Measurements from ENCODE around the gene ASTN2.

The ASTN2 gene

DNA sequence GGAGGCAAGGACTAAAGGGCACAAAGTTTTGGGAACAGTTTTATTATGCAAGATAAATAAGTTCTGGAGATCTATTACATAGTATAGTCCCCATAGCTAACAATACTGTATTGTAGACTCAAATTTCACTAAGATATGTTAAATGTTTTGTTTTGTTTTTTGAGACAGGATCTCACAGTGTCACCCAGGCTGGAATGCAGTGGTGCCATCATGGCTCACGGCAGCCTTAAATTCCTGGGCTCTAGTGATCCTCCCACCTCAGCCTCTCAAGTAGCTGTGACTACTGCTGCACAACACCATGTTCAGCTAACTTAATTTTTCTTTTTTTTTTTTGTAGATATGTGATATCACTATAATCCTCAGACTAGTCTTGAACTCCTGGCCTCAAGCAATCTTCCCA, 618.2 kb downstream of the ASTN2 start:
- no peaks in the 10 kb centered on the region for H3K36me3 Mint-ChIP-seq
- no peak overlapping the region for H3K4me3 Mint-ChIP-seq
- H3K27ac Mint-ChIP-seq: no peak overlapping the region
- H3K27me3 Mint-ChIP-seq: peaks cover 7% of the 10 kb centered on the region
- no peaks in the 10 kb centered on the region for H3K9me3 Mint-ChIP-seq
- H3K4me1 Mint-ChIP-seq: no peaks in the 10 kb centered on the region

GRCh38 chr9:116795821-116796220, 619.0 kb downstream of the ASTN2 start:
- H3K27ac Mint-ChIP-seq: no peak overlapping the region
- no peaks in the 10 kb centered on the region for H3K9me3 Mint-ChIP-seq
- H3K36me3 Mint-ChIP-seq: no peaks in the 10 kb centered on the region
- peaks cover 5% of the 10 kb centered on the region for H3K27me3 Mint-ChIP-seq
- no peak overlapping the region for H3K4me3 Mint-ChIP-seq
- no peaks in the 10 kb centered on the region for H3K4me1 Mint-ChIP-seq

- Mint-ChIP-seq H3K4me3 (no peak overlapping the region), H3K27me3 (peaks cover 4% of the 10 kb centered on the region), H3K9me3 (no peaks in the 10 kb centered on the region), H3K4me1 (no peaks in the 10 kb centered on the region), H3K27ac (no peak overlapping the region), H3K36me3 (no peaks in the 10 kb centered on the region)
Measured at GRCh38 chr9:116792271-116792670, 622.6 kb downstream of the ASTN2 start.

- Mint-ChIP-seq H3K9me3 (no peaks in the 10 kb centered on the region), H3K4me3 (no peak overlapping the region), H3K27ac (no peak overlapping the region), H3K4me1 (no peaks in the 10 kb centered on the region), H3K36me3 (no peaks in the 10 kb centered on the region), H3K27me3 (peaks cover 5% of the 10 kb centered on the region)
Measured at GRCh38 chr9:116791326-116791725, 623.5 kb downstream of the ASTN2 start.

- Mint-ChIP-seq H3K9me3 (no peaks in the 10 kb centered on the region), H3K4me3 (no peak overlapping the region), H3K27ac (no peak overlapping the region), H3K36me3 (no peaks in the 10 kb centered on the region), H3K4me1 (no peaks in the 10 kb centered on the region), H3K27me3 (peaks cover 8% of the 10 kb centered on the region)
Measured at GRCh38 chr9:116789081-116789480, 625.8 kb downstream of the ASTN2 start.

DNA sequence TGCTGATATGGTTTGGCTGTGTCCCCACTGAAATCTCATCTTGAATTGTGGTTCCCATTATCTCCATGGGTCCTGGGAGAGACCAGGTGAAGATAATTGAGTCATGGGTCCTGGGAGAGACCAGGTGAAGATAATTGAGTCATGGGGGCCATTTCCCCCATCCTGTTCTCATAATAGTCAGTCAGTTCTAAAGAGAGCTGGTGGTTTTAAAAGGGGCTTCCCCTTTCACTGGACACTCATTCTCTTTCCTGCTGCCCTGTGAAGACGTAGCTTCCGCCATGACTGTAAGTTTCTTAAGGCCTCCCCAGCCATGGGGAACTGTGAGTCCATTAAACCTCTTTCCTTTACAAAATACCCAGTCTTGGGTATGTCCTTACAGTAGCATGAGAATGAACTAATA, 628.1 kb downstream of the ASTN2 start:
- Mint-ChIP-seq H3K9me3 (no peaks in the 10 kb centered on the region), H3K36me3 (no peaks in the 10 kb centered on the region), H3K27me3 (peaks cover 11% of the 10 kb centered on the region), H3K4me3 (no peak overlapping the region), H3K27ac (no peak overlapping the region), H3K4me1 (no peaks in the 10 kb centered on the region)

DNA sequence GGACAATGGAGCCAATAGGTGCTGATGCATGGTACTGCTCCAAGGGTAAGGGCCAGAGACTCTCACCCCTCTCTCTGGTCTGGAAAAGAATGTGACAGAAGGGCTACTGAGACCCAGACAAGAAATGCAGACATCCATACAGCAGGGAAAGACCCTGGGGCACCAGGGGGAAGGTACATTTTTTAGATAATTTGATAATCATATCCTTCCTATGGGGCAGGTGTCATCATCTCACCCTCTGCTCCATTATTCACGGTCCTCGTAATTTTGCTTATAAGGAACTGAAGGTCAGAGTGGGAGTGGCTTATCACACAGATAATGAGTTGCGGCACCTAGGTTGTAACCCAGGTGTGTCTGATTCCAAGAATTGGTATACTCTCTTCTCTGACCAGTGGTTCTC, 637.7 kb downstream of the ASTN2 start:
- H3K27ac Mint-ChIP-seq: no peak overlapping the region
- peaks cover 7% of the 10 kb centered on the region for H3K9me3 Mint-ChIP-seq
- peaks cover 1% of the 10 kb centered on the region for H3K27me3 Mint-ChIP-seq
- H3K4me3 Mint-ChIP-seq: no peak overlapping the region
- no peaks in the 10 kb centered on the region for H3K4me1 Mint-ChIP-seq
- no peaks in the 10 kb centered on the region for H3K36me3 Mint-ChIP-seq

DNA sequence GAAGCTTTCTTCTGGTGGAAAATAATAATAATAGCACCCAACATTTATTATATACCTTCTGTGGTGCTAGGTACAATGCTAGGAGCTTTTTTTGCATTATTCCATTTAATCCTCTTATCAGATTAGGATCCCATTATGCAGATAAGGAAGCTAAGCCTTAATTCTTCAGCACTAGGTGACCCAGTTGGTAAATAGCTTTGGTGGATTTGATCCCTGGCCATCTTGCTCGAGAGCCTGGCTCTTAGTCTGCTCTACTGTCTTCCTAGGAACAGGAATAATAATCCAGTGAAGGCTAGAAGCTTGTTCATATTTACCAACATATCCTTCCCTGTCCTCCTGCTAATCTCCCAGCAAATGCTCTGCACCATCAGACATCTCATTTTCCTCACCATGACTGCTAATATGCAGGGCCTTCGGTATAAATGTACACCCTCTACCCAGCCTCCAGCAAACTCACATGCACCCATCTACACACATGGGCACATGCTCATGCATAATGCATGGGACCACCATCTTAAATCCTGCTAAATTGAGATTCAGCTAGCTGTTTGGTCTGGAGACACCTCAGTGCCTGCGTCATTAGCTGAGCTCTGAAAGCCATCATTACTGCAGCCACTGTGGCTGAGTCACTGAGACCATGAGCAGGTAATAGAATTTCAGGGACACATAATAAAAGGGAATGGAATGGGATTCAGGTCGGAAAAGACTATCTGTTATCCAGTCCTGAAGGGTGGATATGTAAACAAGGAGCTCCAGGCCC, 640.3 kb downstream of the ASTN2 start:
- no peaks in the 10 kb centered on the region for H3K4me1 Mint-ChIP-seq
- no peaks in the 10 kb centered on the region for H3K36me3 Mint-ChIP-seq
- H3K9me3 Mint-ChIP-seq: peaks cover 3% of the 10 kb centered on the region
- no peak overlapping the region for H3K4me3 Mint-ChIP-seq
- H3K27ac Mint-ChIP-seq: no peak overlapping the region
- peaks cover 1% of the 10 kb centered on the region for H3K27me3 Mint-ChIP-seq

DNA sequence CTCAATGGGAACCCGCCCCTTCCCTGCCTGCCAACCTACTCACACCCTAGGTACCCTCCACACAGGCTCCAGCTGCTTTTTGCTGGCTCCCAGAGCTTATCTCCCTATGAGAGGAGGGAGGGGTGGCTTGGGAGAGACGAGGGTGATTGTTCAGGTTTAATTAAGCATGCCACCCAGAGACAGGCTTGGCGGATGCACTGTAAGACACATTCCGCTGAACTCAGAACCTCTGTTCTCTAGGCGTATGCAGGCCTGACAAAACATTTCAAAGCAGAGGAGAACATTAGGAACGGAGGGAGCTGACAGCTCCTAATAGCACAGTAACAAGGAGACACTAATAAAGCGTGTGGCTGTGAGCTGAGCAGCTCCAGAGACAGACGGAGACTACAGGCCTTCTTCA, 647.6 kb downstream of the ASTN2 start:
- H3K27ac Mint-ChIP-seq: no peak overlapping the region

DNA sequence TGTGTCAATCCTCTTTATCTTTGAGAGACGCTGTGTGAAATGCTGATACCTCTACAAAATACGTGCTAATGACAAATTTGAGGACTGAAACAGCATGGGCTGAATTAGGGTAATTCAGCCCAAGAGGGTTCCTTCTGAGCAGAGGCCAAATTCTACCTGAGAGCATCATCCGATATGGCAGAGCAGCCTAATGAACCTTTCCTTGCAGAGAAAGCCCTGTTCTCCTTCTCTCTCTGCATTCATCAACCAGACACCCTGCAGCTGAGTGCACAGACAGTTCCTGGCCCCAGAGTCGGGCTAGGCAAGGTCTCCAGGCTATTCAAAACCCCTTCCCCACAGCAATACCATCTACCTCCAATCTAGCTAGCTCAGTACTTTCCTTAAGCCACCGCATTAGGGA, 649.8 kb downstream of the ASTN2 start:
- Mint-ChIP-seq H3K36me3 (no peaks in the 10 kb centered on the region), H3K9me3 (no peaks in the 10 kb centered on the region), H3K4me3 (no peak overlapping the region), H3K4me1 (no peaks in the 10 kb centered on the region), H3K27me3 (no peaks in the 10 kb centered on the region), H3K27ac (no peak overlapping the region)

More for the DNA sequence above, 647.6 kb downstream of the ASTN2 start:
- Mint-ChIP-seq H3K27me3 (no peaks in the 10 kb centered on the region), H3K4me1 (no peaks in the 10 kb centered on the region), H3K36me3 (no peaks in the 10 kb centered on the region), H3K4me3 (no peak overlapping the region), H3K9me3 (no peaks in the 10 kb centered on the region)

GRCh38 chr9:116763770-116764169, 651.1 kb downstream of the ASTN2 start:
- Mint-ChIP-seq H3K4me1 (no peaks in the 10 kb centered on the region), H3K9me3 (no peaks in the 10 kb centered on the region), H3K36me3 (no peaks in the 10 kb centered on the region), H3K4me3 (no peak overlapping the region), H3K27ac (no peak overlapping the region), H3K27me3 (no peaks in the 10 kb centered on the region)

DNA sequence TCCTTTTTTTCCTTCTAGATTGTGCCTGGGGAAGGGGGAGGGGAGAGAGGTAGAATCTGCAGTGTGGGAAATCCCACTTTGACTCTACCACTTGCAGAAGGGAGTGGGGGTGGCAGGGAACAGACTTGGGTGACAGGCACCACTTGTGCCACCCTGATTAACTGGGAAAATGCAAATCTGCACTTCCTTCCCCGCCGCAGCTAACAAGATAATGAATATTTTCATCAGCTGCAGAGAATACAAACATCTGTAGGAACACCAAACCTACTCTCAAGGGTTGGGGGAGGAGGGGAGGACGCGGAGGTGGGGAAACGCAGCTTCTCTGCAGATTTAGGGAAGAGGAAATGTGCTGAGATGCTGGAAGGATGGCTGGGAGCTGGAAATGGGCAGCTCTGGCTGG, 654.2 kb downstream of the ASTN2 start:
- Mint-ChIP-seq H3K36me3 (no peaks in the 10 kb centered on the region), H3K27me3 (peaks cover under 1% of the 10 kb centered on the region), H3K27ac (no peak overlapping the region), H3K9me3 (peaks cover 1% of the 10 kb centered on the region), H3K4me1 (no peaks in the 10 kb centered on the region), H3K4me3 (no peak overlapping the region)

DNA sequence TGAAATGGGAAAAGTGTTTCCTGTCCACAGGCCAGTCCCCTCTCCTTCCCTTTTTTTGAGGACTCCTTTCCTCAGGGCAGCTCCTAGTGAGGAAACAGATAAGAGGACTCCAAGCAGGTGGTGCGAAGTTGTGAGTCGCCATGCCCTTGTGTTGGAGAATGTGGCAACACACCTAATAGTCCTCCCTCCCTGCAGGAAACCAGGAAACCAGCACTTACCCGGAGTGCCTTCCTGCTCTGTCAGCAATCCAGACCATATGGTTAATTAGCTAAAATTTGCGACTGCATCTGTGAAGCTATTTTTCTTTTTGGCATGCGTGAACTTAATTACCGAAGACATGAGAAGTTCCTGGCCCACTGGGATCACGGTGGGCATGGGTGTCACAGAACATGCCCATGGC, 657.8 kb downstream of the ASTN2 start:
- no peak overlapping the region for H3K4me3 Mint-ChIP-seq
- no peaks in the 10 kb centered on the region for H3K4me1 Mint-ChIP-seq
- H3K27ac Mint-ChIP-seq: no peak overlapping the region
- peaks cover 1% of the 10 kb centered on the region for H3K27me3 Mint-ChIP-seq
- peaks cover 5% of the 10 kb centered on the region for H3K9me3 Mint-ChIP-seq
- H3K36me3 Mint-ChIP-seq: no peaks in the 10 kb centered on the region

GRCh38 chr9:116753389-116753788, 661.5 kb downstream of the ASTN2 start:
- Mint-ChIP-seq H3K27ac (no peak overlapping the region), H3K36me3 (no peaks in the 10 kb centered on the region), H3K4me3 (no peak overlapping the region), H3K9me3 (peaks cover 5% of the 10 kb centered on the region), H3K4me1 (no peaks in the 10 kb centered on the region), H3K27me3 (peaks cover 7% of the 10 kb centered on the region)

- no peaks in the 10 kb centered on the region for H3K36me3 Mint-ChIP-seq
- H3K27ac Mint-ChIP-seq: no peak overlapping the region
- peaks cover 2% of the 10 kb centered on the region for H3K9me3 Mint-ChIP-seq
- H3K27me3 Mint-ChIP-seq: peaks cover 7% of the 10 kb centered on the region
- no peaks in the 10 kb centered on the region for H3K4me1 Mint-ChIP-seq
- H3K4me3 Mint-ChIP-seq: no peak overlapping the region
Measured at GRCh38 chr9:116750510-116750909, 664.3 kb downstream of the ASTN2 start.

GRCh38 chr9:116749772-116750171, 665.1 kb downstream of the ASTN2 start:
- Mint-ChIP-seq H3K27me3 (peaks cover 7% of the 10 kb centered on the region), H3K4me1 (no peaks in the 10 kb centered on the region), H3K9me3 (no peaks in the 10 kb centered on the region), H3K36me3 (no peaks in the 10 kb centered on the region), H3K27ac (no peak overlapping the region), H3K4me3 (no peak overlapping the region)

DNA sequence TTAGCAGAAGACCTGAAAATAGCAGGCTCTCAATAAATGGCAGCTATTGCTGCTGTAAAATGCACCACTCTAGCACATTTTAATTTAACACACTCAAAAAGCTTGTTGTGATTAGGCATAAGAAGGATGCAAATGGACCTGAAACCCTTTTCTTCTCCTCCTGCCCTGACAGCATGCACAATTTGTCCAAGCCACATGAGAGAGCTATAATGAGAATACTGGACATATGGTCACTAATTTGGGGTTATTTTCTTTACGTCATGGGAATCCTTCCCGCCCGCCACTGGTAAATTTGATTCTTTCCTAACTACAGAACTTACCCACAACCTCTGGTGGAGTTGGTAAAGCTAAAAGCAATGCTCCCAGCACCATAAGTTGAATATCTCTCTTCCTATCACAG, 665.7 kb downstream of the ASTN2 start:
- H3K4me1 Mint-ChIP-seq: no peaks in the 10 kb centered on the region
- no peak overlapping the region for H3K4me3 Mint-ChIP-seq
- H3K27ac Mint-ChIP-seq: no peak overlapping the region
- no peaks in the 10 kb centered on the region for H3K9me3 Mint-ChIP-seq
- H3K27me3 Mint-ChIP-seq: peaks cover 7% of the 10 kb centered on the region
- H3K36me3 Mint-ChIP-seq: no peaks in the 10 kb centered on the region

Data from activated naive CD4-positive, alpha-beta T cell treated with anti-CD3 and anti-CD28 coated beads, Interleukin-2, amount 50 U/mL, for 24 hours (primary cell).